Effector memory CD4-positive, alpha-beta T cell (primary cell): ENCODE measurements around the gene AKAP13.
"Not testable (repeated sequence)": the region's sequence is repeated elsewhere in the genome, so short reads cannot be mapped to it uniquely, and the experiment has no call there.

Experiments
- DNase-seq, 3 donors: peaks; one replicate each; pipeline ENCODE4 v3.0.0-alpha.2; 2020
- H3K27ac ChIP-seq: 2 replicates; pipeline ENCODE4 v1.7.0; 2013; ENCODE audit warnings: mild to moderate bottlenecking, low read length, moderate library complexity; ENCODE audit not compliant: insufficient read depth, poor library complexity, severe bottlenecking
- H3K27me3 ChIP-seq: replicated peaks from 2 replicates; pipeline ENCODE4 v1.7.0; 2013; ENCODE audit warnings: mild to moderate bottlenecking, low read length; ENCODE audit not compliant: insufficient read depth, control insufficient read depth, poor library complexity, severe bottlenecking
- H3K36me3 ChIP-seq: 2 replicates; pipeline ENCODE4 v1.7.0; 2013; ENCODE audit warnings: mild to moderate bottlenecking, low read length, moderate library complexity; ENCODE audit not compliant: control insufficient read depth, insufficient read depth
- H3K4me1 ChIP-seq: 2 replicates; pipeline ENCODE4 v1.7.0; 2013; ENCODE audit warnings: low read length, mild to moderate bottlenecking; ENCODE audit not compliant: control insufficient read depth, insufficient read depth, poor library complexity, severe bottlenecking
- H3K4me3 ChIP-seq: 2 replicates; pipeline ENCODE4 v1.7.0; 2013; ENCODE audit warnings: low read length, low read depth, mild to moderate bottlenecking; ENCODE audit not compliant: insufficient read depth, poor library complexity, severe bottlenecking
- H3K9me3 ChIP-seq: 2 replicates; pipeline ENCODE4 v1.7.0; 2013; ENCODE audit warnings: mild to moderate bottlenecking, low read length, moderate library complexity; ENCODE audit not compliant: control insufficient read depth

Gene AKAP13

DNA sequence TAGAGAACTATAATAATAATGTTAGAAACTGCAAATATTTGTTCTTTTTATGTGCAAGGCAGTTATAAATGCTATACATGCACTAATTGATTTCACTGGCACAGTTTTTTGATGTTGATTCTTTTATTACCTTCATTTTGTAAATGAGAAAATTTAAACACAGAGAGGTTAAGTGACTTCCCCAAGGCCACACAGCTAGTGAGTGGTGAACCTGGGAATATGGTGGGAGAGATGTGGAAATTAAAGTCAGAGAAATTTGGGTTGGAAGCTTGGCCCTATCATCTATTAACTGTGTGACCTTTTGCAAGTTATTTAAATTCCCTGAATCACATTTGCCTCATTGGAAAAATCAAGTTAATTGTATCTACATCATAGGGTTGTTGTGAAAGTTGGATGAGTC, 39.6 kb upstream of the AKAP13 start:
- Histone ChIP-seq H3K27ac (no peak overlapping the region), H3K9me3 (no peaks in the 10 kb centered on the region), H3K4me3 (no peak overlapping the region), H3K27me3 (no peaks in the 10 kb centered on the region), H3K36me3 (no peaks in the 10 kb centered on the region), H3K4me1 (no peaks in the 10 kb centered on the region)
- DNase-seq, result no peak

GRCh38 chr15:85342163-85342562, 38.2 kb upstream of the AKAP13 start:
- not testable (repeated sequence) for H3K4me1 ChIP-seq, H3K36me3 ChIP-seq, H3K9me3 ChIP-seq, H3K4me3 ChIP-seq, DNase-seq, H3K27me3 ChIP-seq, H3K27ac ChIP-seq

- H3K9me3 ChIP-seq, H3K27ac ChIP-seq, H3K4me3 ChIP-seq, H3K27me3 ChIP-seq, H3K36me3 ChIP-seq, DNase-seq, H3K4me1 ChIP-seq: not testable (repeated sequence)
These were observed 37.0 kb upstream of the AKAP13 start for GRCh38 chr15:85343443-85343842.

- not testable (repeated sequence) for H3K27ac ChIP-seq, H3K36me3 ChIP-seq, H3K9me3 ChIP-seq, H3K4me3 ChIP-seq, H3K4me1 ChIP-seq, H3K27me3 ChIP-seq, DNase-seq
These were observed 36.2 kb upstream of the AKAP13 start for GRCh38 chr15:85344241-85344640.

- not testable (repeated sequence) for H3K36me3 ChIP-seq, H3K27me3 ChIP-seq, H3K4me1 ChIP-seq, DNase-seq, H3K27ac ChIP-seq, H3K9me3 ChIP-seq, H3K4me3 ChIP-seq
These were observed 35.7 kb upstream of the AKAP13 start for GRCh38 chr15:85344653-85345114.

DNA sequence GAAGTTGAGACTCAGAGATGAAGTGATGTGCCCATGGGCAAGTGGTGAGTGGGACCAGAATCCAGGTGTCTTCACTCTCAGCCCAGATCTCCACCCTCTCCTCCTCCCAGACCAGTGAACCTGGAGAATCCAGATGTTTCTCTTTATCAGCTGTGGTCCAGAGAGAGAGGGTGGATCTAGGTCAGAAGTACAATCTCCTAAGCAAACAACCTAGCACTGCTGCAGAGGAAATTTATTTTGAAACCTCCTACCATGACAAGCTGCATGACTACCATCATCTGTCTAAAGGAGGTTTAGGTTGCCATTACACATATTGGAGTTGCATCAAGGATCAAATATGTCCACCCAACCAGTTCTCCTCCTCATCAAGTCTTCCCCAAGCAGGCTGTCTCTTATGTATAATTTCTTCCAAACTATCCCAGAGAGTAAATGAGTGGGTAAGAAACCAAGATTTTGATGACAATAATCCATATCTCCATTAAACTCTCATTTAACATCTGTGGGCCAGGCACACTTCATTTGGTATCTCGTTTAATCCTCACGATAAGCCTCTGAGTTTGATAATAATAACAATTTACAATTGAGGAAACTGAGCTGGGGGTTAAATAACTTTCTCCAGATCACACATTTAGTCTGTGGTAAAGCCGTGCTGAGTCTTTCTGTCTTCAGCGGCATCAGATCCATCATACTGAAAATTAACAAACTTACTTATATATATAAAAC, 35.0 kb upstream of the AKAP13 start:
- not testable (repeated sequence) for H3K27me3 ChIP-seq, H3K4me1 ChIP-seq, H3K27ac ChIP-seq, DNase-seq, H3K4me3 ChIP-seq, H3K9me3 ChIP-seq, H3K36me3 ChIP-seq

DNA sequence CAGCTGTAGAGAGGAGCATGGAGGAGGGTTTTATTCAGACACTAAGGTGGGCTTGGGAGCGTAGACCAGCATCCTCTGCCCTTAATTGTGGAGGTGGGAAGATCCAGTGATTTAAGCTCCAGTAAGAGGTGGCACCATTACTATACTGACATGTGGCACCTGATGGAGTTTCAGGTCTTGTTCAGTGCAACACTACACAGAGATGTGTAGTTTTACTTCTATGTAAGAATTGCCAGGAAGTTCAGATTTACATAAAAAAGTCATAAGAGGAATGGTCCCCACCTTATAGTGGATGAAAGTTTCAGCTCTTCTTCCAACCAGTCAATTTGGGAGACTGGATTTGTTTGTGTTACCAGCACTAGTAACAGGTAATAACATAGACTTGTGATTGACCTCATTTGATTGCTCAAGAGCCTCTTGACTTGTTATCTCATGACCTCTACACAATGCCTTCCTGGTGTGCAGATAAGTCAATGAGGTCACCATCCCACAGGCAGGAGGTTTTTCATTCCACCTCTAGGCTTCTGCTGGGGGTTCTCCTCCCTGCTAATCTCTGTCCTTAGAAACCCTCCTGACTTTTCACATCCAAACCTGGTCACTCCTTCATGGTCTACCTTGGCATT, 33.8 kb upstream of the AKAP13 start:
- not testable (repeated sequence) for H3K4me3 ChIP-seq, H3K36me3 ChIP-seq, DNase-seq, H3K9me3 ChIP-seq, H3K4me1 ChIP-seq, H3K27ac ChIP-seq, H3K27me3 ChIP-seq

DNA sequence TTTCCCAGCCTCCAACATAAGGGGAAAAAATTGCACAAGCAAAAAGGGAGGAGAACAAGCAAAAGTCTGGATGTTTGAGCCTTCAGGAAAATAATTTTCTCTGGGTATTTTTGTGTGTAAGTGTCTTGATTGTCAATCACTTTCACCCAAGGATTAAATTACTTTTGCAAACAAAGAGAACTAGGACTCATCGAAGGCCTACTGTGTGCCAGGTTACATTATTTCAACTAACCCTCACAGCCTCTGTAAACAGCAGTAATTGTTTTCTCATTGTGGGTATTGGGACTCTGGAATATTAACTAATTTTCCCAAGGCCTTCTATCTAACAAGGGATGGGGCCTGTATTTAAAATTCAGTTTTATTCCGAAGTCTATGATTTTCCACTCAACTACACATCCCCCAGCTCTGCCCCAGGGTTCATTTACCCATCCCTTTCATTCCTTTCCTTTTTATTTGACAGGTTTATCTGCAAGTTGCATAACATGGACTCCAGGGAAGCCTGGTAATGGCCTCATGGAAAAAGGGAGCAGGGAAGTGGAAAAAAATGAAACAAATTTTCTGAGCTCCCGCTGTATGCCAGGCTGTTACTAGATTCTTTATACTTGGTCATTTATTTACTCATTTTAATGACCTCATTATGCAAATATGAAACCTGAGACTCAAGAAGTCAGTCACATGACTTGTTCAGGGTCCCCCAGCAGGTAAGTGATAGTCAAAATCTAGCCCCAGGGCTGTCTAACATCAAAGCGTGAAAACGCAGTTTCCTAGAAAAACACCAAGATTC, 32.9 kb upstream of the AKAP13 start:
- not testable (repeated sequence) for H3K27ac ChIP-seq, H3K36me3 ChIP-seq, H3K9me3 ChIP-seq, H3K4me3 ChIP-seq, H3K27me3 ChIP-seq, DNase-seq, H3K4me1 ChIP-seq

DNA sequence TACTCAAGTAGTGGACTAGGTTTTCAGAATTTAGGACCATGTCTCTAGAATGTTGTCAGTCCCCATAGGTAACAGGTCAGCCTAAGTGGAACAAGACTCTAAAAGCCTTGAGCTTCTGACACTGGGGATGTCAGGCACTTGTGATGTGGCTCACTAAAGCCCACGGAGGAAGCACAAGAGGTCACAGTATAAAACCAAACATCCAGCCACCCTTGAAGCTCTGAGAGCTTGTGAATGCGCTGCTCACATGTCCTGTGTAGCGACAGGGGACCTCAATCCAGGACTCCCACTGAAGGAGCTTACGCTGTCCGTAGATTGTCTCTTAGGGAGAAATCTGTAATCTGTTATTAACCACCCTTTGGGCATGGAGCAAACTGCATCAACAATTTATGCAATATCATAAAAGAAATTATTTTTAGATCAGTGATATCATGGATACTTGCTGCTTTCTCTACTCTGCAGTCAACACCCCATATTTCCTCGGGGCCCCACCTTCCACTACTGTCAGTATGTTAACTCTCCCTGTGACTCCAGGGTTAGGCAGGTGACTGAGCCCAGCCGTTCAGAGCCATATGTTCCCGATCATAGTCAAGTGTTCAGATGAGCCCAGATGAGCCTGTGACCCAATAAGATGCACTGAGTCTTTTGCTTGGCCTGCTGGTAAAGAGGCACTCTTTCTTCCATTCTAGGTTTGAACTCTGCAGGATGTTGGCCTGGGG, 32.2 kb upstream of the AKAP13 start:
- not testable (repeated sequence) for H3K4me1 ChIP-seq, H3K27me3 ChIP-seq, H3K36me3 ChIP-seq, DNase-seq, H3K9me3 ChIP-seq, H3K27ac ChIP-seq, H3K4me3 ChIP-seq
